Naive thymus-derived CD4-positive, alpha-beta T cell (primary cell): ENCODE results near the gene GABRG3. TPM values are rescaled to one million over a fixed set of nuclear protein-coding genes. Genes with fewer than 3 reads are reported as not detected.

Source experiments
- polyA plus RNA-seq, 2 donors: library from polyadenylated mRNA; unstranded; fragments of 300-500 nt; fragmentation: Illumina TruSeq; gene quantifications; one replicate each; pipeline ENCODE4 v1.2.3, GENCODE V29; 2021
- total RNA-seq, 6 experiments: library from RNA in 5 of 6; stranded (reverse) in 5 of 6; gene quantifications; 1 replicate in 5 of 6; 2 replicates in 1 of 6; pipeline ENCODE4 v1.2.3 and lab custom pipeline; 2021 to 2026

The GABRG3 gene
- total and polyA plus RNA-seq, 7 experiments from 2014 or later, result not detected

Other genes with a start within 250 kb of the GABRG3 start
- under 1 TPM in 1 of 5 experiments, not detected in 4; 0.51 TPM for gene GABRB3, start 198.1 kb upstream of the GABRG3 start, total RNA-seq
- not detected for gene GABRB3, start 198.1 kb upstream of the GABRG3 start, polyA plus RNA-seq
- not detected for gene GABRA5, start 104.1 kb upstream of the GABRG3 start, total RNA-seq
- not detected for gene GABRA5, start 104.1 kb upstream of the GABRG3 start, polyA plus RNA-seq